ACHN (cell line): Measurements from ENCODE around the gene TBC1D3K.
A peak's percentile ranks its signal among the peaks of the same experiment; 100 is the strongest.
"Not testable (repeated sequence)": the region's sequence is repeated elsewhere in the genome, so short reads cannot be mapped to it uniquely, and the experiment has no call there.

Experiments used
- DNase-seq: peaks from one replicate; pipeline ENCODE4 v3.0.0-alpha.2; 2015
- in situ Hi-C: cut with HindIII; loops from 2 replicates; pipeline ENCODE4 v1.10.0; 2017; ENCODE audit warnings: low sequenced_read_pairs, low pct_ligation_motif_present, low pct_unique_long_range_greater_than_20kb

Gene TBC1D3K

GRCh38 chr17:37924115-37924514 lies at the start of gene TBC1D3K:
TSS of gene TBC1D3K (plus strand) at chr17:37924415. CDS start at chr17:37926000, 1,585 bp downstream.
- DNase-seq, in situ Hi-C loops: not testable (repeated sequence)

GRCh38 chr17:37884516-37884915 lies 39.7 kb upstream of the TBC1D3K start:
- in situ Hi-C loops = no loop called here
- peak; percentile 34 for DNase-seq

GRCh38 chr17:37885136-37885535 lies 39.1 kb upstream of the TBC1D3K start:
- no peak for DNase-seq
- in situ Hi-C loops = no loop called here

GRCh38 chr17:37888881-37889280 lies 35.3 kb upstream of the TBC1D3K start:
- in situ Hi-C loops = no loop called here
- DNase-seq = no peak

GRCh38 chr17:37896961-37897360 lies 27.3 kb upstream of the TBC1D3K start:
- in situ Hi-C loops = not testable (repeated sequence)

More at GRCh38 chr17:37896961-37897360, 27.3 kb upstream of the TBC1D3K start:
- not testable (repeated sequence) for DNase-seq
